NCI-H82 (cell line): Measurements from ENCODE around the gene POTEF.
"Not testable (repeated sequence)": the region's sequence is repeated elsewhere in the genome, so short reads cannot be mapped to it uniquely, and the experiment has no call there.

ENCODE experiments used
- DNase-seq: peaks from one replicate; lab custom pipeline; 2025; lab: John Stamatoyannopoulos, UW

POTEF gene

DNA sequence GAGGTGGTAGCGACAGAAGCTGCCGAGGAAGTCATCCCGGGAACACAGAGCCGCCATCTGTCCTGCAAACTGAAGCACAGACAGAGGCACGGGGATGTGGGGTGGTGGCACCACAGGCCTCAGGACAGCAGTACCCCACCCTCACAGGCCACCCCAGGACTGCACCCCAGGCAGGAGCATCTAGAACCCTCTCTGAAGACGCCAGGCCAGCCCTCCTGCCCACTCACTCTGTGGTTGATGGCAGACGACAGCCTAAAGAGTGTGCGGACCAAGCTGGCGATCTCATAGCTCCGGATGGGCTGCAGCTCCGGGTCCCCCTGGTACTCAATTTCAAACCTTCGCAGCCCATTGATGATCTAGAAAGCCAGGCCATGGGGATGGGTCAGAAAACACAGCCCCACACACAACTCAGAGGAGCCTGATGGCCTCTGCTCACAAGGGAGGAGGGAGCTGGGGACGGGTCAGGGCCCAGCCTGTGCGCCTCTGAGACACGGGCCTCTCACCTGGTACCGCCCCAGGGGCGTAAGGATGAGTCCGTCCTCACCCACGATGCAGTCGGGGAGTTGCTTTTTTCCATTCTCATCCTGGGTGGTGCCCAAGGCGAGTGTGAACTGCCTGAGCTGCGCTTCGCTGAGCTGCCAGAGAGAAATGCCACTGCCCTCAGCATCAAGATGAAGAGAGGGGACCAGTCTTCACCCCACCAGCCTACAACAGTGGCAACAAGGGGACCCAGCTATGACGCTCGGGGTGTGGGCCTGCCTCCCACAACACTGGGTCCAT, 24.0 kb upstream of the POTEF start:
- no peak for DNase-seq

- not testable (repeated sequence) for DNase-seq
Measured at GRCh38 chr2:130152136-130152815, 23.3 kb upstream of the POTEF start.

DNA sequence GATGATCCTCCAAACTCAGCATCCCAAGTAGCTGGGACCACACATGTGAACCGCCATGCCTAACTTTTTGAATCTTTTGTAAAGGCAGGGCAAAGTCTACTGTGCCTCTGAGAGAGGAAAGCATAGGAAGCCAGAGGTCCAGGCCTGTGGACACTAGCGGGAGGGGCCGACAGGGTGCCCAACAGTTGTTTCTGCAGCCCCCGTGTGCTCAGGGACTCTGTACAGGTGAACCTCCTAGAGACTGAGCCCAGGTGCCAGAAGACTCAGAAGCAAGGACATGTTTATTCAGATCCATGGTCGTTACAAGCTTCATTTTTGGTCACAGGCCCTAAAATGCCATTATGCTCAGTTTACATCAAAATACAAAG, 22.1 kb upstream of the POTEF start:
- not testable (repeated sequence) for DNase-seq

DNA sequence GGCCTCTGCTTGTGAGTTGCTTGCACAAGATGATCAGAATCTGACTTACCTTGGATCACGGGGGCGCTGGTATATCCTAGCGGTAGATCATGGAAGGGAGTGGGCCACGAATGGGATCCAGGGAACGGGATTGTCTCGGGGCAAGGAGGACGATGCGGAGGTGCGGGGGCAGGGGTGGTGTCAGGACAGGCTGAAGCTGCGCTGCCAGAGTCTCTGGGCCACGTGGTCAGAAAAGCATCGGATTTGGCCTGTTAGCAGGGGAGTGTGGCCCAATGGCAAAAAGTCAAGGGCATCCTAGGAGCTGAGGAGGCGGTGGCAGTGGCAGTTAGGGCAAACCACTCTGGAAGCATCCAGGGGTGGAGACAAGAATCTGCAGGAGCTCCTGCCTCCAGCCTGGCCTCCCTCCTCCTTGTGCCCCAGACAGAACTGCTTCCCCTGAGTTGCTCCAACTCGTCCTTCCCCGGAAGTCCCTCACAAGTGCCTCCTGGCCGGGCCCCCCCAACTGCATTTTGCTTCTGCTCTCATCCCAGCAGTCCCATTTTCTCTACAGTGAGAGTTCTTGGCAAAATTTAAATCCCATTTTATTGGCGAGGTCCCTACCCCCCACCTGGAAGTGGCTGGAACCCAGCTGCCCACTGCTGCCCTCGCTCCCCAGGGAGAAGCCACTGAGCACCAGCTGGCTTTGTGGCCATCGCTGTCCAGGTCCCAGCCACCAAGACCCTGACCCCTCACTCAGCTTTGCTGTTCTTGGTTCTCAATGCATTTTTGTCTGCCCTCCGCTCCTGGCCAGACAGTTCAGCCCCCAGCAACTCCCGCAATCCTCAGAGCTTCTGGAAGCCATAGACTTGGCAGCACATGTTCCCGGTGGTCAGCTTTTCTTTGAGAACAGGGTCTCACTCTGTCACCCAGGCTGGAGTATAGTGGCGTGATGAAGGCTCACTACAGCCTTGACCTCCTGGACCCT, 21.4 kb upstream of the POTEF start:
- peak; percentile 6 for DNase-seq

DNA sequence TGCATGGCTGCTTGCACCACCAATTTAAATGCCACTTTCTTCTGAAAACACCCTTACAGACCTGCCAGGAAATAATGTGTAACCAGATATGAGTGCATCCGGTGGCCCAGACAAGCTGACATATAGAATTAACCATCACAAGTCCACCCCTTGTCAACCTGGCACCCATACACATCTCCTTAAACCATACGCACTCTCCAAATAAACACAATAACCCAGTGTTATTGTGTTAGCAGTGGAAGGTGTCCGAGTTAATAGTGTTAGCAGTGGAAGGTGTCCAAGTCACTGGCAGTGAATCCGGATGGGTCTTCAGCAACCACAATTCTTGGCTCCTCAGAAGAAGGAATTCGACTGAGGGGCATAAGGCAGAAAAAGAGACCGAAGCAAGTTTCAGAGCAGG, 19.5 kb upstream of the POTEF start:
- not testable (repeated sequence) for DNase-seq

GRCh38 chr2:130145006-130145414, 16.0 kb upstream of the POTEF start, which contains the start of gene CCDC74B:
TSS of gene CCDC74B (minus strand) at chr2:130145112. CDS start at chr2:130144996, 116 bp downstream.
- DNase-seq: peak; percentile 78

- not testable (repeated sequence) for DNase-seq
Measured at GRCh38 chr2:130143266-130144039, 14.4 kb upstream of the POTEF start.

- DNase-seq: not testable (repeated sequence)
Measured at GRCh38 chr2:130142396-130143265, 13.6 kb upstream of the POTEF start.

DNA sequence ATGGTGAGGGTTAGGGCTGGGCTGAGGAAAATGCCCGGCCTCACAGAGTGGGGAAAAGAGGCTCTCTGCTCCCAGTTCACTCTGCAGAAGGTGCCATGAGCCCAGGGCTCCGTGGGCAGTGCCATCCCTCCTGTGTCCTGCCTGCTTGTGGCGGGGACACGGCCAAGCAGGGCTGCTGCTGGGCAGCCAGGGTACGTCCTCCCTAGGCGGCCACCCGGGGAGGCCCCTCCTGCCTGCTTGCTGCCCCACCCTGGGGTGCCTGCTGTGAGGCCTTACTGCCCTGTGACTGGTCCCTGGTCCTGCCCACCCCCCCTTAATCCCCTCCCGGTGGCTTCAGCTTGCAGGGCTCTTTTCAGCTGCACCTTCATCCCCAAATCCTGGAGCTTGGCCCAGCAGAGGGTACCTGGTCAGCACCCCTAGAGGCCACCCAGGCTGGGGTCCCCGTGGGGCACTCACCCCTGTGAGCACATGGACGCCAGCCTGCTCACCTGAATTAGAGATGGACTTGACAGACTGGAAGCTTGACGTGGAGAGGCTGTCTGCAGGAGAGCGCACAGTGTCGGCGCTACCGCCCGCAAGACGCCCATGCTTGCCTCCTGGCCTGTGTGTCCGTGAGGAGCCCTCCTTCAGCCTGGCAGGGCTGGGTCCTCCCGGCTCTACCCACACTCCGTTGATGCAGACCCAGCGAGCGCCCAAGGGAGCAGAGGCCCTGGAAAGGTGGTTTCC, 12.8 kb upstream of the POTEF start:
- not testable (repeated sequence) for DNase-seq

DNA sequence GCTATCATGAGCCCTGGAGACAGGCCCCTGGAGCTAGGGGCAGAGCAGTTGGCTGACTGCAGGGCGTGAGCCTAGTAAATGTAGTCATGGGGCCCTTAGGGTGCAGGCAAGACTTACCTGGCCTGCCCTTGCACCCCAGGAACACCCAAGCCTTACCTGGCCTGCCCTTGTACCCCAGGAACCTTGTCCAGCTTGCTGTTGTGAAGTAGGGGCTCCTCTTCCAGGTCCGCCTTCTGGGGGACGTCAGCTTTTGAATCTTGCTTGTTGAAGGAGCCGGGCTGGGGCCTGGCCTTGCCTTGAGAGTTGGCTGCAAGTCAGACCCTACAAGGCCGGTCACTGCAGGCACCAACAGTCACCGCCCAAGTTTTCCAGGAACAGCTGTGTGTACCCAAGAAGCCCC, 12.0 kb upstream of the POTEF start:
- not testable (repeated sequence) for DNase-seq

DNA sequence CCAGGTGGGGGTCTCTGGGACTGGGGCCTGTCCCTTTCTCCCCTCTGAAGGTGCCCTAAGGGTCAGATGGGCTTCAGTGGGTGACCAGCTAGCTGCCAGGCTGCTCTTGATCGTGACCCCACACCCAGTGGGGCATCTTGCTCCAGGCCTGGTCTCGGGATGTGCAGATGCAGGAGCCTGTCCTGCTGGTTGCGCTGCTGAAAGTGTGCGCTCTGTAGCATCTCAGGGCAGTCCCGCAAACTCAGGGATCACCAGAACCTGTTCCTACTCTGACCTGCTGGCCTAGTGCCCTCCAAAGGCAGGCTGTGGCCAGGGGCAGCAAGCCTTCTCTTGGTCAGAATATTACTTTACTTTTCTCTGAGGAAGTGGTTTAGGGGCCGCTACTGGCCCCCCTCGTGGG, 11.5 kb upstream of the POTEF start:
- DNase-seq: not testable (repeated sequence)

- not testable (repeated sequence) for DNase-seq
Measured at GRCh38 chr2:130139331-130140280, 10.6 kb upstream of the POTEF start.

GRCh38 chr2:130138841-130139251, 9.8 kb upstream of the POTEF start:
- DNase-seq: not testable (repeated sequence)

- not testable (repeated sequence) for DNase-seq
Measured at GRCh38 chr2:130138326-130138725, 9.3 kb upstream of the POTEF start.

GRCh38 chr2:130137118-130137517, 8.1 kb upstream of the POTEF start:
- not testable (repeated sequence) for DNase-seq

- not testable (repeated sequence) for DNase-seq
Measured at GRCh38 chr2:130136546-130136945, 7.5 kb upstream of the POTEF start.

DNA sequence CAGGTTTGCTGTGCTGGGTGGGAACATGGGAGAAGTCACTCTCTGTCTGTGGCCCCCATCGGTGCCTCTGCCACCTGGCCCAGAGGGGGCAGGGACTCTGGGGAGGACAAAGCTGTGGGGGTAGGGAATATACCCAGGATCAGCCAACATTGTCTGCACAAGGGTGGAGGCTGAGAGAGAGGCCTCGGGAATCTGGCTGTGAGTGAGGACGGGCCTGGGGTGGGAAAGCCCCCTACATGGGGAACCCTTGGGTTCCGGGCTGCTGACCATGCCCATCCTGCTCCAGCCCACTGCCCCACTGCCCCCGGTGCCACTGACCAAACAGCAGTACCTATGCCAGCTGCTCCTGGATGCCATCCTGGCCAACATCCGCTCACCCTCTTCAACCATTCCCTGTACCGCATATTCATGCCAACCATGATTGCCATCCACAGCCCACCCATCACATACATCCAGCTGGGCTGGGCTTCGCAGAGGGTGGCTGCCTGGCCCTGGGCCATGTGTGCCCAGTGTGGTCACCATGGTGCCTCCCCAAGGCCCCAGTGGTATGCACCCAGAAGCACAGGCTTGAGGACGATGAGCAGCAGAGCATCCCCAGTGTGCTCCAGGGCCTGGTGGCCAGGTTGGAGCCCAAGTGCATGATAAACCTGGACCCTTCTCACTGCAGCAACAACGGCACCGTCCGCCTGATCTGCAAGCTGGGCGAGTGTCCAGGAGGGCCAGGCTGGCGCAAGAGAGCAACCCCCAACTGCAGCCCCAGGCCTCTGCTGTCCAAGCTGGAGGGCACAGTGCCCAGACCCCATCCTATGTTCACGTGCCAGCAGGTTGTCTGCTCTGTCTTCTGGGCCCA, 6.9 kb upstream of the POTEF start:
- no peak for DNase-seq
